Karpas-422 (cell line): ENCODE measurements around the gene CLBA1. TPM values are rescaled to one million over a fixed set of nuclear protein-coding genes. Genes with fewer than 3 reads are reported as not detected.
A peak's percentile ranks its signal among the peaks of the same experiment; 100 is the strongest.

Experiments
- DNase-seq: peaks from one replicate; pipeline ENCODE4 v3.0.0-alpha.2; 2015
- H2AFZ ChIP-seq: fragments of 200-600 bp; sonication (generic); 2 replicates; pipeline ENCODE4 v1.6.1; 2014; ENCODE audit warnings: antibody characterized with exemption, low read length, mixed read lengths
- H3K27ac ChIP-seq: fragments of 200-600 bp; sonication (generic); 2 replicates; pipeline ENCODE4 v1.5.1; 2014; ENCODE audit warnings: mild to moderate bottlenecking, low read length, moderate library complexity
- H3K27me3 ChIP-seq: fragments of 200-600 bp; sonication (generic); 2 replicates; pipeline ENCODE4 v1.6.1; 2014; ENCODE audit warnings: low read length, mixed read lengths
- H3K36me3 ChIP-seq: fragments of 200-600 bp; sonication (generic); 2 replicates; pipeline ENCODE4 v1.6.1; 2014; ENCODE audit warnings: low read length, mixed read lengths; ENCODE audit not compliant: insufficient read depth
- H3K4me1 ChIP-seq: fragments of 200-600 bp; sonication (generic); 2 replicates; pipeline ENCODE4 v1.6.1; 2014; ENCODE audit warnings: mild to moderate bottlenecking, low read length, mixed read lengths
- H3K4me2 ChIP-seq: fragments of 200-600 bp; sonication (generic); 2 replicates; pipeline ENCODE4 v1.6.1; 2014; ENCODE audit warnings: low read length, low read depth, mild to moderate bottlenecking; ENCODE audit not compliant: poor library complexity, severe bottlenecking
- H3K4me3 ChIP-seq: fragments of 200-600 bp; sonication (generic); 2 replicates; pipeline ENCODE4 v1.5.1; 2014; ENCODE audit warnings: mild to moderate bottlenecking, antibody characterized with exemption, low read length, mixed read lengths
- H3K79me2 ChIP-seq: fragments of 200-600 bp; sonication (generic); 2 replicates; pipeline ENCODE4 v1.6.1; 2014; ENCODE audit warnings: mild to moderate bottlenecking, low read length, mixed read lengths
- H3K9ac ChIP-seq: fragments of 200-600 bp; sonication (generic); 2 replicates; pipeline ENCODE4 v1.6.0; 2014; ENCODE audit warnings: low read length
- H3K9me2 ChIP-seq: fragments of 200-600 bp; sonication (generic), shearing (Covaris generic); replicated peaks from 2 replicates; pipeline ENCODE4 v1.6.0; 2014; ENCODE audit warnings: mild to moderate bottlenecking, low read length, moderate library complexity; ENCODE audit not compliant: insufficient read depth
- H3K9me3 ChIP-seq: fragments of 300-700, 200-600 bp; sonication (generic); 2 replicates; pipeline ENCODE4 v1.6.1; 2014; ENCODE audit warnings: low read length, mixed read lengths
- H4K20me1 ChIP-seq: fragments of 200-600 bp; sonication (generic); 2 replicates; pipeline ENCODE4 v1.6.1; 2014; ENCODE audit warnings: mild to moderate bottlenecking, antibody characterized with exemption, low read length, low read depth; ENCODE audit not compliant: insufficient read depth
- total RNA-seq: library from RNA; depleted of rRNA; stranded (reverse); fragments of >200 nt; shearing (Covaris generic); gene quantifications from 2 replicates; pipeline ENCODE4 v1.2.3, GENCODE V29; 2014; ENCODE audit warnings: low replicate concordance; rRNA removed

Gene CLBA1
- total RNA-seq, result 9.4 and 14.5 TPM in 2 replicates

- Histone ChIP-seq H3K79me2 (no peaks in the 10 kb centered on the region), H3K4me3 (peak within 1 kb of the TSS; percentile 84), H3K9me2 (no peaks in the 10 kb centered on the region), H3K4me1 (peaks cover 26% of the 10 kb centered on the region), H2AFZ (peak within 1 kb of the TSS; percentile 91; the same call in 1 of the 2 replicates), H3K27ac (no peak within 1 kb of the TSS), H3K4me2 (peak within 1 kb of the TSS; percentile 98), H4K20me1 (peaks cover 8% of the 10 kb centered on the region; the same call in 1 of the 2 replicates), H3K27me3 (no peaks in the 10 kb centered on the region), H3K9me3 (no peaks in the 10 kb centered on the region), H3K36me3 (no peaks in the 10 kb centered on the region), H3K9ac (peak within 1 kb of the TSS; percentile 83)
- peak; percentile 97 for DNase-seq
Observed at GRCh38 chr14:104985675-104986486, at the start of gene CLBA1. CLBA1 (plus strand) TSS chr14:104985788; CDS start chr14:104986432, 644 bp downstream.

GRCh38 chr14:104935955-104936354 is 49.6 kb upstream of the CLBA1 start:
- no peak overlapping the region for H3K4me3 ChIP-seq
- H3K4me1 ChIP-seq, result peaks cover 5% of the 10 kb centered on the region
- H3K9ac ChIP-seq, result no peak overlapping the region
- H4K20me1 ChIP-seq, result peaks cover 44% of the 10 kb centered on the region
- H3K27me3 ChIP-seq, result no peaks in the 10 kb centered on the region
- H3K9me3 ChIP-seq, result no peaks in the 10 kb centered on the region
- H2AFZ ChIP-seq, result no peak overlapping the region
- no peaks in the 10 kb centered on the region for H3K9me2 ChIP-seq
- H3K36me3 ChIP-seq, result no peaks in the 10 kb centered on the region
- no peak overlapping the region for H3K4me2 ChIP-seq
- peak; percentile 60 for DNase-seq
- H3K27ac ChIP-seq, result no peak overlapping the region
- H3K79me2 ChIP-seq, result no peaks in the 10 kb centered on the region

GRCh38 chr14:104936361-104937155 is 49.0 kb upstream of the CLBA1 start:
- Histone ChIP-seq H3K9ac (no peak overlapping the region), H3K4me3 (no peak overlapping the region), H3K9me3 (no peaks in the 10 kb centered on the region), H3K4me1 (peaks cover 5% of the 10 kb centered on the region), H3K79me2 (no peaks in the 10 kb centered on the region), H3K36me3 (no peaks in the 10 kb centered on the region), H3K9me2 (no peaks in the 10 kb centered on the region), H3K27me3 (no peaks in the 10 kb centered on the region), H3K27ac (no peak overlapping the region), H2AFZ (no peak overlapping the region), H3K4me2 (no peak overlapping the region), H4K20me1 (peaks cover 48% of the 10 kb centered on the region)
- DNase-seq, result peak; percentile 67

GRCh38 chr14:104937161-104937560 is 48.4 kb upstream of the CLBA1 start:
- H3K27me3 ChIP-seq, result no peaks in the 10 kb centered on the region
- no peak overlapping the region for H3K9ac ChIP-seq
- no peak overlapping the region for H3K27ac ChIP-seq
- no peaks in the 10 kb centered on the region for H3K36me3 ChIP-seq
- peak; percentile 61 for DNase-seq
- no peak overlapping the region for H3K4me3 ChIP-seq
- H3K9me3 ChIP-seq, result no peaks in the 10 kb centered on the region
- H3K79me2 ChIP-seq, result no peaks in the 10 kb centered on the region
- no peak overlapping the region for H2AFZ ChIP-seq
- H3K4me2 ChIP-seq, result no peak overlapping the region
- peaks cover 5% of the 10 kb centered on the region for H3K4me1 ChIP-seq
- peaks cover 48% of the 10 kb centered on the region for H4K20me1 ChIP-seq
- no peaks in the 10 kb centered on the region for H3K9me2 ChIP-seq

- H3K27ac ChIP-seq, result no peak overlapping the region
- H3K79me2 ChIP-seq, result no peaks in the 10 kb centered on the region
- no peaks in the 10 kb centered on the region for H3K36me3 ChIP-seq
- H3K27me3 ChIP-seq, result no peaks in the 10 kb centered on the region
- DNase-seq, result peak; percentile 57
- H3K9me2 ChIP-seq, result no peaks in the 10 kb centered on the region
- H3K4me2 ChIP-seq, result no peak overlapping the region
- H3K4me1 ChIP-seq, result peaks cover 5% of the 10 kb centered on the region
- no peak overlapping the region for H3K9ac ChIP-seq
- no peaks in the 10 kb centered on the region for H3K9me3 ChIP-seq
- H2AFZ ChIP-seq, result no peak overlapping the region
- H4K20me1 ChIP-seq, result peaks cover 48% of the 10 kb centered on the region
- no peak overlapping the region for H3K4me3 ChIP-seq
Observed at GRCh38 chr14:104937694-104938365, 47.8 kb upstream of the CLBA1 start.

GRCh38 chr14:104938436-104938835 is 47.2 kb upstream of the CLBA1 start:
- peak; percentile 50 for DNase-seq
- Histone ChIP-seq H3K36me3 (no peaks in the 10 kb centered on the region), H3K27me3 (no peaks in the 10 kb centered on the region), H3K9ac (no peak overlapping the region), H3K27ac (no peak overlapping the region), H4K20me1 (peaks cover 48% of the 10 kb centered on the region), H3K79me2 (no peaks in the 10 kb centered on the region), H3K9me2 (no peaks in the 10 kb centered on the region), H2AFZ (no peak overlapping the region), H3K9me3 (no peaks in the 10 kb centered on the region), H3K4me2 (no peak overlapping the region), H3K4me1 (no peaks in the 10 kb centered on the region), H3K4me3 (no peak overlapping the region)

GRCh38 chr14:104938960-104939359 is 46.6 kb upstream of the CLBA1 start:
- H3K4me1 ChIP-seq, result no peaks in the 10 kb centered on the region
- H2AFZ ChIP-seq, result no peak overlapping the region
- no peaks in the 10 kb centered on the region for H3K79me2 ChIP-seq
- H4K20me1 ChIP-seq, result peaks cover 48% of the 10 kb centered on the region
- no peaks in the 10 kb centered on the region for H3K36me3 ChIP-seq
- no peak overlapping the region for H3K9ac ChIP-seq
- H3K4me3 ChIP-seq, result no peak overlapping the region
- H3K9me3 ChIP-seq, result no peaks in the 10 kb centered on the region
- DNase-seq, result no peak
- no peaks in the 10 kb centered on the region for H3K27me3 ChIP-seq
- no peak overlapping the region for H3K27ac ChIP-seq
- H3K4me2 ChIP-seq, result no peak overlapping the region
- no peaks in the 10 kb centered on the region for H3K9me2 ChIP-seq
